Suprapubic skin (tissue), 4 donors: ENCODE measurements around the gene MYO7A.

Experiments
- CTCF ChIP-seq, 2 donors: fragments of 200-600 bp in 1 of 2; fragments of 450-650 bp in 1 of 2; sonication (generic) in 1 of 2; IDR thresholded peaks; one replicate each; pipeline ENCODE4 v1.5.1; 2016 to 2019; ENCODE audit warnings: antibody characterized with exemption in 2 of 2, mild to moderate bottlenecking in 1 of 2, moderate library complexity in 1 of 2
- EP300 ChIP-seq: sonication (generic); formaldehyde crosslinking; IDR thresholded peaks from one replicate; pipeline ENCODE4 v1.6.1; 2017; ENCODE audit warnings: antibody characterized with exemption
- POLR2A ChIP-seq, 2 donors: fragments of 450-650 bp; IDR thresholded peaks; one replicate each; pipeline ENCODE4 v1.6.1; 2017; ENCODE audit warnings: antibody characterized with exemption in 2 of 2, mild to moderate bottlenecking in 2 of 2, moderate library complexity in 2 of 2
- POLR2AphosphoS5 ChIP-seq, 3 donors: sonication (generic); formaldehyde crosslinking; IDR thresholded peaks; one replicate each; pipeline ENCODE4 v1.6.1; 2017; ENCODE audit warnings: antibody characterized with exemption in 3 of 3

GRCh38 chr11:77081381-77081851 is 46.6 kb upstream of the MYO7A start:
- TF ChIP-seq CTCF (IDR thresholded peaks at IDR 0.05) (no peak), EP300 (no peak), POLR2A (IDR thresholded peaks at IDR 0.05) (no peak), POLR2AphosphoS5 (IDR thresholded peaks at IDR 0.05) (no peak)
